NT2/D1 (cell line): Measurements from ENCODE around the gene KIF6.

Experiments used
- SUZ12 ChIP-seq: IDR thresholded peaks from 2 replicates; pipeline ENCODE4 v1.6.1; 2011; ENCODE audit not compliant: insufficient read length, insufficient read depth; ENCODE audit errors: extremely low read depth
- YY1 ChIP-seq: IDR thresholded peaks from 2 replicates; pipeline ENCODE4 v1.6.1; 2011; ENCODE audit not compliant: insufficient read length, insufficient read depth
- ZNF274 ChIP-seq: IDR thresholded peaks from 2 replicates; pipeline ENCODE4 v1.6.1; 2011; ENCODE audit warnings: mild to moderate bottlenecking, low read depth, low read length

DNA sequence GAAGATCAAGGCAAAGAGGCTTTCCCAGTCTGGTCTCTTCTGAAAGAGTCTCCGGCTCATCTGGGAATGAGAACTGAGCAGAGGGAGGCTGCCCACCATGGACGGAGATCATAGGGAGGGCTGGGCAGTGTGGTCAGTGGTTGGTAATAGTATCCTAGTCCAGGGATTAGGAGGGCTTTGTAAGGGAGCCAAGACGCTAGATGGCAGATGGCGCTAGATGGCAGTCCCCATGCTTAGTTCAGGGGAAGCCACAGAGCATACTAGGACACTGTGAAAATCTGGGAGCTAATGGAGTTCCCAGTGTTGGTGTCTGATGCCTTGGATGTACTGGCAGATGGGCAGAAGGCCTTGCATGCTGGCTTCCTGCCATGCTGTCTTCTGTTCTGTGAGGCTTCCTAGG is 45.2 kb upstream of the KIF6 start:
- TF ChIP-seq SUZ12 (no peak), ZNF274 (no peak), YY1 (no peak)
